Skin epidermis (tissue), 12 donors: Measurements from ENCODE around the gene TFAP2C.
"Not testable (repeated sequence)": the region's sequence is repeated elsewhere in the genome, so short reads cannot be mapped to it uniquely, and the experiment has no call there.

ENCODE experiments used
- H3K27ac ChIP-seq, 21 experiments: fragments of 200-600 bp; sonication (generic) in 11 of 21; one replicate each; pipeline ENCODE4 v1.5.0; 2020; ENCODE audit warnings: mild to moderate bottlenecking in 3 of 21, inconsistent platforms in 2 of 21, moderate library complexity in 2 of 21
- H3K4me3 ChIP-seq, 7 experiments: fragments of 200-600 bp; sonication (generic) in 2 of 7; one replicate each; pipeline ENCODE4 v1.5.0; 2020; ENCODE audit warnings: inconsistent platforms in 2 of 7, mild to moderate bottlenecking in 2 of 7, moderate library complexity in 1 of 7

TFAP2C gene

GRCh38 chr20:56610098-56610497, 19.0 kb upstream of the TFAP2C start:
- Histone ChIP-seq H3K27ac (no peak overlapping the region), H3K4me3 (no peak overlapping the region)

- H3K27ac ChIP-seq, result no peak overlapping the region
- H3K4me3 ChIP-seq, result no peak overlapping the region
These were observed 14.9 kb upstream of the TFAP2C start for GRCh38 chr20:56614196-56614595.

- Histone ChIP-seq H3K27ac (no peak overlapping the region), H3K4me3 (no peak overlapping the region)
These were observed 12.4 kb upstream of the TFAP2C start for GRCh38 chr20:56616716-56617115.

- no peak overlapping the region for H3K4me3 ChIP-seq
These were observed 11.6 kb upstream of the TFAP2C start for GRCh38 chr20:56617489-56617888.

GRCh38 chr20:56621730-56622129, 7.4 kb upstream of the TFAP2C start:
- no peak overlapping the region for H3K4me3 ChIP-seq
- H3K27ac ChIP-seq, result no peak overlapping the region

More at GRCh38 chr20:56617489-56617888, 11.6 kb upstream of the TFAP2C start:
- H3K27ac ChIP-seq, result no peak overlapping the region

GRCh38 chr20:56623930-56624329, 5.2 kb upstream of the TFAP2C start:
- H3K4me3 ChIP-seq, H3K27ac ChIP-seq: not testable (repeated sequence)

- no peak overlapping the region for H3K4me3 ChIP-seq
- peak overlapping the region in 1 of 21 experiments; percentile 27 for H3K27ac ChIP-seq
These were observed 4.1 kb upstream of the TFAP2C start for GRCh38 chr20:56624786-56625681.

- Histone ChIP-seq H3K4me3 (peak overlapping the region in 1 of 7 experiments; percentile 84), H3K27ac (peak overlapping the region in 2 of 21 experiments; percentile 39 to 50)
These were observed 3.3 kb upstream of the TFAP2C start for GRCh38 chr20:56625837-56626236.

GRCh38 chr20:56626367-56627121, 2.6 kb upstream of the TFAP2C start:
- H3K27ac ChIP-seq, result peak overlapping the region in 6 of 21 experiments; percentile 1 to 50 (median 33)
- H3K4me3 ChIP-seq, result peak overlapping the region in 3 of 7 experiments; percentile 2 to 84 (median 4)

- peak overlapping the region in 4 of 7 experiments; percentile 2 to 84 (median 70) for H3K4me3 ChIP-seq
These were observed 1.7 kb upstream of the TFAP2C start for GRCh38 chr20:56627122-56628014.

GRCh38 chr20:56628015-56628872, 862 bp upstream of the TFAP2C start:
- Histone ChIP-seq H3K4me3 (peak overlapping the region; percentile 56 to 84 (median 66)), H3K27ac (peak overlapping the region in 15 of 21 experiments; percentile 5 to 96 (median 21))

More at GRCh38 chr20:56627122-56628014, 1.7 kb upstream of the TFAP2C start:
- peak overlapping the region in 6 of 21 experiments; percentile 1 to 50 (median 31) for H3K27ac ChIP-seq

- Histone ChIP-seq H3K4me3 (peak overlapping the region; percentile 56 to 84 (median 66)), H3K27ac (peak overlapping the region; percentile 54 to 96 (median 88))
These were observed 469 bp downstream of the TFAP2C start for GRCh38 chr20:56629464-56630085.

- Histone ChIP-seq H3K4me3 (peak overlapping the region; percentile 56 to 84 (median 66)), H3K27ac (peak overlapping the region; percentile 51 to 96 (median 88))
These were observed 984 bp downstream of the TFAP2C start for GRCh38 chr20:56630086-56630493.

GRCh38 chr20:56630506-56631317, 1.6 kb downstream of the TFAP2C start:
- Histone ChIP-seq H3K27ac (peak overlapping the region; percentile 51 to 96 (median 88)), H3K4me3 (peak overlapping the region; percentile 56 to 84 (median 66))

- Histone ChIP-seq H3K27ac (peak overlapping the region in 19 of 21 experiments; percentile 18 to 96 (median 89)), H3K4me3 (peak overlapping the region; percentile 56 to 84 (median 66))
These were observed 2.3 kb downstream of the TFAP2C start for GRCh38 chr20:56631318-56631989.

GRCh38 chr20:56631990-56632327, 2.9 kb downstream of the TFAP2C start:
- Histone ChIP-seq H3K4me3 (peak overlapping the region; percentile 56 to 84 (median 66)), H3K27ac (peak overlapping the region in 12 of 21 experiments; percentile 82 to 96 (median 89))
